ENCODE results near the gene PCSK2. TPM values are rescaled to one million over a fixed set of nuclear protein-coding genes. Genes with fewer than 3 reads are reported as not detected.

The PCSK2 gene
- total RNA-seq, 2 experiments from 2014 or later, result not detected

DNA sequence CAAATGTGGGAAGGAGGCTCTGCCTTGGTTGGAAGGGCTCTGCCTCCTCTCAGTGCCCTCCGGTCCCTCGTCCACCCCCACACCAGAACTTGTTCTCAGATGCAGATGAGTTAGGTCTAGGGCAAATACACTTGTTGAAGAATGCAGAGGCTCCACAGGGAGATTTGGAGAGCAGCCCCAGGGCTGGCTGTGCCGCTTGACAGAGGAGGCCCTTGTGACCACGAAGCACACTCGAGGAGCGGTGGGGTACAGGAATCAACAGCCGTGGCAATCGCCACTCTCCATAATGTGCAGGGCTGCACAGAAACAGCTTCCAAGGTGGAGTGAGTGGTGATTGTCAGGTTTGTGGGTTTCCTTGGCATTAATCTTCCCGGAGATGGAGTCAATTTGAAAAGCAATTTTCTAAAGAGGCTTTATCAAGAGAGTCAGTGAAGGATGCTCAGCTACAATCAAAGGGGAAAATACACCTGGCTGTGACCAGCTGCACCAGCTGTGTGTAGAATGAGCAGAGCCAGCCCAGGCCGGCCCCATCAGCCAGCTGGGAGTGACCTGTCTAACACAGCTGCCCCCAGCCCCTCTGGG is 244.9 kb downstream of the PCSK2 start:
- DNase-seq, result no peak
- H3K36me3 Mint-ChIP-seq (ENCODE audit: low read depth), result no peaks in the 10 kb centered on the region
- ChIA-PET POLR2A (no interaction called here), CTCF (interaction anchor here (0.7 kb wide), 1 partner anchor 524 kb away, joined by 3 read pairs; no protein-coding TSS in a partner anchor)
- peaks cover 2% of the 10 kb centered on the region for H3K27me3 Mint-ChIP-seq
- H3K4me1 Mint-ChIP-seq, result no peaks in the 10 kb centered on the region
- no peaks in the 10 kb centered on the region for H3K9me3 Mint-ChIP-seq
- no peak overlapping the region for H3K27ac Mint-ChIP-seq
- H3K4me3 Mint-ChIP-seq, result no peak overlapping the region

- POLR2A ChIA-PET, result no interaction called here
- H3K27me3 Mint-ChIP-seq, result peaks cover 6% of the 10 kb centered on the region
- H3K27ac Mint-ChIP-seq, result no peak overlapping the region
- H3K4me1 Mint-ChIP-seq, result no peaks in the 10 kb centered on the region
- CTCF ChIA-PET, result no interaction called here
- no peak overlapping the region for H3K4me3 Mint-ChIP-seq
- no peak for DNase-seq
- no peaks in the 10 kb centered on the region for H3K9me3 Mint-ChIP-seq
- no peaks in the 10 kb centered on the region for H3K36me3 Mint-ChIP-seq (ENCODE audit: low read depth)
Observed at GRCh38 chr20:17473659-17474058, 246.8 kb downstream of the PCSK2 start.

DNA sequence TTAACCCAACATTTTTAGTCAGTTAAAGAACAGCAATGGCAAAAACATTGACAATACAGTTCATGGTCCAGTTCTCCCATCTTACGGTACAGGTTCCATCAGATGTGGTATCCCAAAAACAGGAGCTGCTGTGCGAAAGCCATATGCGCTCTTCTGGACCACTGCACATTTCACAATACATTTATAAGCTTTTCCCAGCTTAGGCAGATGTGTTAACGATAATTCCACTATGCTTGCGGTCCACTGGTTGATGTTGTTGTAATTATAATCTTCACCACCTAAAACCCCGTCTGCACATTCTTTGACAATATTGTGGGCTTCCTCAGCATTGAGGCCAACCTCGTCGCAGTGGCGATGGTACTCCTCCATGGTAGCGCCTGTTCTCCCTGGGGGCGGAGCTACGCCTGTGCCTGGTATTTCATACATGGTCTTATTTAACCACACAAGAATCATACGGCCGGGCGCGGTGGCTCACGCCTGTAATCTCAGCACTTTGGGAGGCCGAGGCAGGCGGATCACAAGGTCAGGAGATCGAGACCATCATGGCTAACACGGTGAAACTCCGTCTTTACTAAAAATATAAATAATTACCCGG is 252.3 kb downstream of the PCSK2 start:
- DNase-seq, result no peak
- Mint-ChIP-seq H3K36me3 (ENCODE audit: low read depth) (no peaks in the 10 kb centered on the region), H3K4me3 (no peak overlapping the region), H3K4me1 (no peaks in the 10 kb centered on the region), H3K27ac (no peak overlapping the region), H3K27me3 (peaks cover 11% of the 10 kb centered on the region), H3K9me3 (no peaks in the 10 kb centered on the region)
- ChIA-PET CTCF (no interaction called here), POLR2A (no interaction called here)

- no peaks in the 10 kb centered on the region for H3K36me3 Mint-ChIP-seq (ENCODE audit: low read depth)
- no peak overlapping the region for H3K4me3 Mint-ChIP-seq
- no peaks in the 10 kb centered on the region for H3K4me1 Mint-ChIP-seq
- peaks cover 16% of the 10 kb centered on the region for H3K27me3 Mint-ChIP-seq
- no peak overlapping the region for H3K27ac Mint-ChIP-seq
- ChIA-PET POLR2A (no interaction called here), CTCF (no interaction called here)
- DNase-seq, result no peak
- no peaks in the 10 kb centered on the region for H3K9me3 Mint-ChIP-seq
Observed at GRCh38 chr20:17480696-17481095, 253.9 kb downstream of the PCSK2 start.

- Mint-ChIP-seq H3K4me1 (no peaks in the 10 kb centered on the region), H3K27ac (no peak overlapping the region), H3K9me3 (no peaks in the 10 kb centered on the region), H3K4me3 (no peak overlapping the region), H3K36me3 (ENCODE audit: low read depth) (no peaks in the 10 kb centered on the region), H3K27me3 (peaks cover 22% of the 10 kb centered on the region)
- CTCF ChIA-PET, result no interaction called here
- POLR2A ChIA-PET, result no interaction called here
- DNase-seq, result no peak
Observed at GRCh38 chr20:17481661-17482060, 254.8 kb downstream of the PCSK2 start.

- no peak overlapping the region for H3K4me3 Mint-ChIP-seq
- POLR2A ChIA-PET, result no interaction called here
- CTCF ChIA-PET, result no interaction called here
- H3K36me3 Mint-ChIP-seq (ENCODE audit: low read depth), result no peaks in the 10 kb centered on the region
- no peaks in the 10 kb centered on the region for H3K9me3 Mint-ChIP-seq
- no peak for DNase-seq
- H3K27me3 Mint-ChIP-seq, result peaks cover 26% of the 10 kb centered on the region
- no peaks in the 10 kb centered on the region for H3K4me1 Mint-ChIP-seq
- H3K27ac Mint-ChIP-seq, result no peak overlapping the region
Observed at GRCh38 chr20:17482536-17482935, 255.7 kb downstream of the PCSK2 start.

DNA sequence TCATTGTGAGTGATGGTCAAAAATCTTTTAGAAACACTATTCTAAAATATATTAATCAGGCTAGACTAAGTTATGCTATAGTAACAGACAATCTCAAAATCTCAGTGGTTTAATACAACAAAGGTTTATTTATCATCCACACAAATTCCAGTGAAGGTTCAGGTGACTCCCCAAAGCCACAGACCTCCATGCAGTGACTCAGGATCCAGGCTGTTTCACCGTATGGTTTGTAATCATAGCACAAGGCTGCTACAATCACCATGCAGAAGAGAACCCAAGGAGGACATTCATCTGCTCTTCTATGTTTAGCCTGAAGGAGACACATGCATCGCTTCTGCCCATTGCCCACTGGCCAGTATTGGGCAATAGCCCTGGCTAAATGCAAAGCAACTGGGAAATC is 258.2 kb downstream of the PCSK2 start:
- POLR2A ChIA-PET, result no interaction called here
- Mint-ChIP-seq H3K36me3 (ENCODE audit: low read depth) (no peaks in the 10 kb centered on the region), H3K4me3 (no peak overlapping the region), H3K27me3 (peaks cover 23% of the 10 kb centered on the region), H3K4me1 (no peaks in the 10 kb centered on the region), H3K27ac (no peak overlapping the region), H3K9me3 (no peaks in the 10 kb centered on the region)
- CTCF ChIA-PET, result no interaction called here
- DNase-seq, result no peak

GRCh38 chr20:17488916-17489600 is 262.2 kb downstream of the PCSK2 start:
- no peaks in the 10 kb centered on the region for H3K36me3 Mint-ChIP-seq (ENCODE audit: low read depth)
- peaks cover 17% of the 10 kb centered on the region for H3K27me3 Mint-ChIP-seq
- no peaks in the 10 kb centered on the region for H3K9me3 Mint-ChIP-seq
- H3K4me3 Mint-ChIP-seq, result no peak overlapping the region
- DNase-seq, result no peak
- no peaks in the 10 kb centered on the region for H3K4me1 Mint-ChIP-seq
- ChIA-PET CTCF (interaction anchor here (0.5 kb wide), 1 partner anchor 132 kb away, joined by 3 read pairs; no protein-coding TSS in a partner anchor), POLR2A (no interaction called here)
- H3K27ac Mint-ChIP-seq, result no peak overlapping the region

DNA sequence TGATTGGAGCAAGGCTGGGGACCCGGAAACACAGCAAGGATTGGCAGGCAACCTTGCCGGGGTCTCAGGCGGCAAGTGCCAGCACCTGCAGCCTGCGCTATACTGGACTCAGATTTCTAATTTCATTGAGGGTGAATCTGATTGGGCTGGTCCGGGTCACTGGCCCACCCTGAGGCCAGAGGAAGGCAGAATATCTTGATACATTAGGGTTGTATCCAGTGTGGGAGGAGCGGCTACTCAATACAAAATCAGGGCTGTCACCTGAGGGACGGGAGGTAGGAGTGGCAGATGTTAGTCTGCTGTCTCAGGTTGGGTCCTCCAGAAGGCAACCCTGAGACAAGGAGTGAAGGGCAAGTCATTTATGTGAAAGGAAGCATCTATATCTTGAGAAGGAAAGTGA is 263.7 kb downstream of the PCSK2 start:
- Mint-ChIP-seq H3K27me3 (peaks cover 14% of the 10 kb centered on the region), H3K9me3 (no peaks in the 10 kb centered on the region), H3K4me1 (no peaks in the 10 kb centered on the region), H3K4me3 (no peak overlapping the region), H3K27ac (no peak overlapping the region), H3K36me3 (ENCODE audit: low read depth) (no peaks in the 10 kb centered on the region)
- POLR2A ChIA-PET, result interaction anchor here (0.6 kb wide), 1 partner anchor 299 kb away, joined by 4 read pairs; no protein-coding TSS in a partner anchor
- CTCF ChIA-PET, result no interaction called here
- DNase-seq, result no peak

DNA sequence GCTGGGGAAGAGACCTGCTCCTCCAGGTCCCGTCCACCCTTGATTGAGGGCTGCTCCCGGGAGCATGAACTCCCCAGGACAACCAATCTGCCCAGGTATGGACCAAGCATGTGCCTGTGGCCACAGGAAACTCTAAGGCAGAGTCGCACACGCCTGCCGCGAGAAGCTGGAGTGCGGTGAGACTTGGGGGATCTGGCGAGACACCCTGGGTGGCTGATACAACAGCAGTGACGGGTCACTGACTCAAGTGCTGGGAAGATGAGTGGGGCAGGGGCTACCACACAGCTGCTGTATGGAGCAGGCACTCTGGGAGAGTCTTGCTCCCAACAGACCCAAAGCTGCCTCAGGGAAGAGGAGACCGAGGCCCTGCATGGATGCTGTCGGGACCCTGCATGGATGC is 264.2 kb downstream of the PCSK2 start:
- H3K4me1 Mint-ChIP-seq, result no peaks in the 10 kb centered on the region
- H3K27ac Mint-ChIP-seq, result no peak overlapping the region
- no peak for DNase-seq
- CTCF ChIA-PET, result no interaction called here
- H3K4me3 Mint-ChIP-seq, result no peak overlapping the region
- no peaks in the 10 kb centered on the region for H3K9me3 Mint-ChIP-seq
- no peaks in the 10 kb centered on the region for H3K36me3 Mint-ChIP-seq (ENCODE audit: low read depth)
- H3K27me3 Mint-ChIP-seq, result peaks cover 12% of the 10 kb centered on the region
- POLR2A ChIA-PET, result interaction anchor here (0.6 kb wide), 1 partner anchor 298 kb away, joined by 4 read pairs; no protein-coding TSS in a partner anchor

GRCh38 chr20:17491488-17491887 is 264.6 kb downstream of the PCSK2 start:
- Mint-ChIP-seq H3K4me3 (no peak overlapping the region), H3K27me3 (peaks cover 10% of the 10 kb centered on the region), H3K36me3 (ENCODE audit: low read depth) (no peaks in the 10 kb centered on the region), H3K4me1 (no peaks in the 10 kb centered on the region), H3K9me3 (no peaks in the 10 kb centered on the region), H3K27ac (no peak overlapping the region)
- CTCF ChIA-PET, result no interaction called here
- DNase-seq, result no peak
- POLR2A ChIA-PET, result no interaction called here

DNA sequence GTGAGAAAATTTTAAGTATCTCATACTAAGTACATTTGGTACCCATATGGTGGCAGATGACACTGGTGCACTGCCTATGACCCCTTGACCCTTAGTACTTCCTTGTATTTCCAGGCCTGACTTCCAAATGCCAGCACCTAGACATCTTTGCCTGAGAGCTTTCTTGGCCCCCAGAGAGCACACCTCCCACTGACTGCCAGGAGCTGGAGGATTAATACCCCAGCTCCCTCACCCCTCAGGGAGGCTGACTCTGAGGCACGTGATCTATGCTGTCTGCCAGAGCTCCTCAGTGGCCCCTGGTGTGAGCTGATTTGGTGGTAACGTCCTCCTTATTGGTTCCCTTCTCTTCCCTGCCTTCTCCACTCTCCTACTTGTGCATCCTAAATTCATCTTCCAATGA is 266.3 kb downstream of the PCSK2 start:
- CTCF ChIA-PET, result interaction anchor here (1.1 kb wide), 1 partner anchor 11 kb away, joined by 4 read pairs; no protein-coding TSS in a partner anchor
- H3K36me3 Mint-ChIP-seq (ENCODE audit: low read depth), result no peaks in the 10 kb centered on the region
- POLR2A ChIA-PET, result no interaction called here
- peaks cover 4% of the 10 kb centered on the region for H3K27me3 Mint-ChIP-seq
- no peak for DNase-seq
- no peaks in the 10 kb centered on the region for H3K9me3 Mint-ChIP-seq
- no peaks in the 10 kb centered on the region for H3K4me1 Mint-ChIP-seq
- no peak overlapping the region for H3K4me3 Mint-ChIP-seq
- no peak overlapping the region for H3K27ac Mint-ChIP-seq

DNA sequence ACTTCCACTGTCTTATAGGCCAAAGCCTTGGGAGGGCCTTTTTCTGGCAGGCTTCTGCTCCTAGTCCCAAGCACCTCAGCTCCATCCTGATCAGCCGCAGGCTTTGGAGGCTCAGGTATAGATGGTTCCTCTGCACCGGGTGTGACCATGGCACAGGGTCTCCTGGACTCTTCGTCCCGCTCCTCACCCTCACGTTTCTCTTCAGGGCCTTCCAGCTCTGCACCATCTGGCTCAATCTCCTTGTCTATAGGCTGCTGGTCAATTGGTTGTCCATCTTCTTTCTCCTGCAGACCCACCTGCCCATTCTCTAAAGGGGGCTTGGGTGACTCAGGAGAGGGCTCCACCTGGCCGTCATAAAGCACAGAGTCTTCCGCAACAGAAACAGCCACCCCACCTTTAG is 267.4 kb downstream of the PCSK2 start:
- ChIA-PET CTCF (interaction anchor here (0.8 to 1.1 kb wide), 2 partner anchors 10 to 124 kb away, joined by 3 to 4 read pairs; no protein-coding TSS in a partner anchor), POLR2A (no interaction called here)
- no peak for DNase-seq

More for the DNA sequence above, 267.4 kb downstream of the PCSK2 start:
- Mint-ChIP-seq H3K27ac (no peak overlapping the region), H3K9me3 (no peaks in the 10 kb centered on the region), H3K4me3 (no peak overlapping the region), H3K36me3 (ENCODE audit: low read depth) (no peaks in the 10 kb centered on the region), H3K4me1 (no peaks in the 10 kb centered on the region), H3K27me3 (peaks cover 10% of the 10 kb centered on the region)

Data from activated CD4-positive, alpha-beta T cell treated with anti-CD3 and anti-CD28 coated beads, Interleukin-2, amount 10 ng/mL, durations not matched to agents 7 days and 5 days (primary cell).